HG03457 (cell line): ENCODE results near the gene MRPL23.

Experiments used
- ATAC-seq: cut with Tn5 transposase; IDR thresholded peaks from one replicate; pipeline ENCODE4 v1.9.1; 2021; ENCODE audit warnings: moderate number of reproducible peaks; ENCODE audit not compliant: unreplicated experiment

Gene MRPL23

GRCh38 chr11:1946812-1947484 is at the start of gene MRPL23:
TSS of gene MRPL23 (plus strand) at chr11:1947332. CDS start at chr11:1947363, 31 bp downstream.
- ATAC-seq = no peak

- no peak for ATAC-seq
These were observed 48.0 kb upstream of the MRPL23 start for GRCh38 chr11:1899090-1899489.

GRCh38 chr11:1899686-1900085 is 47.4 kb upstream of the MRPL23 start:
- no peak for ATAC-seq

GRCh38 chr11:1906181-1906580 is 41.0 kb upstream of the MRPL23 start:
- ATAC-seq = no peak

GRCh38 chr11:1906611-1907423 is 40.3 kb upstream of the MRPL23 start:
- ATAC-seq = no peak

GRCh38 chr11:1908618-1909017 is 38.5 kb upstream of the MRPL23 start:
- ATAC-seq = no peak

GRCh38 chr11:1909524-1909923 is 37.6 kb upstream of the MRPL23 start:
- ATAC-seq = no peak

GRCh38 chr11:1912289-1912878 is 34.7 kb upstream of the MRPL23 start:
- ATAC-seq = no peak

GRCh38 chr11:1913271-1914060 is 33.7 kb upstream of the MRPL23 start:
- ATAC-seq = no peak

- ATAC-seq = no peak
These were observed 31.4 kb upstream of the MRPL23 start for GRCh38 chr11:1915795-1916131.

- no peak for ATAC-seq
These were observed 30.8 kb upstream of the MRPL23 start for GRCh38 chr11:1916132-1916985.

- ATAC-seq = no peak
These were observed 30.1 kb upstream of the MRPL23 start for GRCh38 chr11:1916986-1917522.

- ATAC-seq = no peak
These were observed 29.4 kb upstream of the MRPL23 start for GRCh38 chr11:1917523-1918435.

- ATAC-seq = no peak
These were observed 28.5 kb upstream of the MRPL23 start for GRCh38 chr11:1918436-1919315.

- ATAC-seq = no peak
These were observed 27.6 kb upstream of the MRPL23 start, which contains the start of gene TNNT3 for GRCh38 chr11:1919391-1920127. TSS of gene TNNT3 (plus strand) at chr11:1919703. CDS start at chr11:1922875, 3,172 bp downstream.

- no peak for ATAC-seq
These were observed 26.8 kb upstream of the MRPL23 start for GRCh38 chr11:1920128-1920908.
